Left hindlimb (tissue), 1 donor: ENCODE results near the gene MT1F.

Source experiments
- DNase-seq: peaks from one replicate; pipeline ENCODE4 v3.0.0-alpha.2; 2018

The MT1F gene

GRCh38 chr16:56625943-56626654, 31.7 kb upstream of the MT1F start:
- DNase-seq, result peak; percentile 52

- no peak for DNase-seq
Measured at GRCh38 chr16:56626685-56627084, 31.1 kb upstream of the MT1F start.

- DNase-seq, result no peak
Measured at GRCh38 chr16:56628486-56629350, 29.0 kb upstream of the MT1F start.

GRCh38 chr16:56629531-56629930, 28.2 kb upstream of the MT1F start:
- DNase-seq, result no peak

- no peak for DNase-seq
Measured at GRCh38 chr16:56630134-56630533, 27.6 kb upstream of the MT1F start.

- no peak for DNase-seq
Measured at GRCh38 chr16:56631197-56631596, 26.6 kb upstream of the MT1F start.

- DNase-seq, result no peak
Measured at GRCh38 chr16:56631832-56632155, 26.0 kb upstream of the MT1F start.

GRCh38 chr16:56632156-56632847, 25.5 kb upstream of the MT1F start, which contains the start of gene MT1M:
MT1M (plus strand) TSS chr16:56632659; CDS start chr16:56632732, 73 bp downstream.
- peak; percentile 50 for DNase-seq

GRCh38 chr16:56632848-56633365, 24.9 kb upstream of the MT1F start:
- no peak for DNase-seq

GRCh38 chr16:56633535-56633934, 24.2 kb upstream of the MT1F start:
- DNase-seq, result no peak

GRCh38 chr16:56634715-56635440, 22.9 kb upstream of the MT1F start:
- no peak for DNase-seq

- no peak for DNase-seq
Measured at GRCh38 chr16:56635441-56635967, 22.3 kb upstream of the MT1F start.

GRCh38 chr16:56636616-56637413, 20.9 kb upstream of the MT1F start:
- no peak for DNase-seq

- peak; percentile 59 for DNase-seq
Measured at GRCh38 chr16:56637814-56638750, 19.7 kb upstream of the MT1F start, which contains the start of gene MT1A. MT1A (plus strand) TSS chr16:56638666; CDS start chr16:56638739, 73 bp downstream.

- no peak for DNase-seq
Measured at GRCh38 chr16:56639045-56639444, 18.7 kb upstream of the MT1F start.

GRCh38 chr16:56640076-56640475, 17.7 kb upstream of the MT1F start:
- no peak for DNase-seq

- no peak for DNase-seq
Measured at GRCh38 chr16:56641166-56641565, 16.6 kb upstream of the MT1F start.

GRCh38 chr16:56643080-56643778, 14.5 kb upstream of the MT1F start:
- no peak for DNase-seq

GRCh38 chr16:56643833-56644232, 13.9 kb upstream of the MT1F start:
- no peak for DNase-seq

- no peak for DNase-seq
Measured at GRCh38 chr16:56645311-56645710, 12.4 kb upstream of the MT1F start.
